IMR-90 (cell line): Measurements from ENCODE around the gene TSTD2. TPM values are rescaled to one million over a fixed set of nuclear protein-coding genes. Genes with fewer than 3 reads are reported as not detected.

ENCODE experiments used
- ATAC-seq: fragments of 200-7000 bp; cut with Tn5 transposase; 2 replicates; pipeline ENCODE4 v1.9.1; 2020; ENCODE audit warnings: low read depth, mild to moderate bottlenecking, moderate library complexity
- BruUV-seq: library from RNA; stranded (reverse); fragments of 400-500 nt; replicated peaks from 2 replicates; lab custom pipeline; 2021; lab: Mats Ljungman, UMichigan
- CTCF ChIA-PET: fragments of 300-600 bp; formaldehyde crosslinking; extraction: SDS; loops from one replicate; lab custom pipeline; 2021; ENCODE audit warnings: antibody characterized with exemption; lab: Yijun Ruan, JAX
- POLR2A ChIA-PET: fragments of 300-600 bp; sonication (Branson Sonifier 250); formaldehyde crosslinking; loops from one replicate; lab custom pipeline; 2022; ENCODE audit warnings: antibody characterized with exemption; ENCODE audit not compliant: unreplicated experiment; lab: Charles Lee
- DNase-seq: peaks from one replicate; pipeline ENCODE4 v3.0.0; 2013
- H2AFZ ChIP-seq: replicated peaks from 2 replicates; pipeline ENCODE3; 2013; ENCODE audit warnings: low read length, mild to moderate bottlenecking; ENCODE audit not compliant: poor library complexity
- H2AK5ac ChIP-seq: 2 replicates; pipeline ENCODE4 v1.6.1; 2013; ENCODE audit warnings: low read depth, low read length, inconsistent platforms
- H2AK9ac ChIP-seq: replicated peaks from 2 replicates; pipeline ENCODE3; 2013; ENCODE audit warnings: mild to moderate bottlenecking, low read depth, low read length, moderate library complexity; ENCODE audit not compliant: poor library complexity
- H2BK120ac ChIP-seq: 2 replicates; pipeline ENCODE4 v1.6.1; 2013; ENCODE audit warnings: low read depth, low read length, inconsistent platforms
- H2BK15ac ChIP-seq: 3 replicates; pipeline ENCODE4 v1.6.1; 2013; ENCODE audit warnings: low read depth, low read length, inconsistent platforms
- H2BK20ac ChIP-seq: 2 replicates; pipeline ENCODE4 v1.6.1; 2013; ENCODE audit warnings: low read depth, mild to moderate bottlenecking, inconsistent platforms, low read length, moderate library complexity
- H2BK5ac ChIP-seq: 2 replicates; pipeline ENCODE4 v1.6.1; 2013; ENCODE audit warnings: mild to moderate bottlenecking, low read depth, low read length, inconsistent platforms; ENCODE audit not compliant: poor library complexity, severe bottlenecking
- H3K14ac ChIP-seq: replicated peaks from 2 replicates; pipeline ENCODE4 v1.6.1; 2013; ENCODE audit warnings: low read depth, low read length, inconsistent platforms
- H3K18ac ChIP-seq: 2 replicates; pipeline ENCODE4 v1.6.1; 2013; ENCODE audit warnings: low read depth, low read length, control low read depth
- H3K23ac ChIP-seq: 2 replicates; pipeline ENCODE4 v1.6.1; 2013; ENCODE audit warnings: low read depth, low read length, inconsistent platforms
- H3K27ac ChIP-seq: 2 replicates; pipeline ENCODE4 v1.5.1; 2013; ENCODE audit warnings: mild to moderate bottlenecking, control low read depth, low read length; ENCODE audit not compliant: insufficient read depth
- H3K27me3 ChIP-seq: 2 replicates; pipeline ENCODE4 v1.6.1; 2013; ENCODE audit warnings: low read length; ENCODE audit not compliant: control insufficient read depth, insufficient read depth
- H3K36me3 ChIP-seq: 2 replicates; pipeline ENCODE4 v1.6.1; 2013; ENCODE audit warnings: low read length, mixed read lengths; ENCODE audit not compliant: control insufficient read depth, insufficient read depth
- H3K4ac ChIP-seq: 2 replicates; pipeline ENCODE4 v1.6.1; 2013; ENCODE audit warnings: low read depth, low read length, inconsistent platforms
- H3K4me1 ChIP-seq: 2 replicates; pipeline ENCODE4 v1.6.1; 2013; ENCODE audit warnings: low read length, mixed read lengths; ENCODE audit not compliant: control insufficient read depth, insufficient read depth
- H3K4me2 ChIP-seq: 2 replicates; pipeline ENCODE4 v1.6.1; 2013; ENCODE audit warnings: low read depth, mild to moderate bottlenecking, control low read depth, low read length, moderate library complexity
- H3K4me3 ChIP-seq: 2 replicates; pipeline ENCODE4 v1.5.1; 2013; ENCODE audit warnings: low read depth, mild to moderate bottlenecking, control low read depth, low read length, moderate library complexity; ENCODE audit not compliant: insufficient read depth
- H3K56ac ChIP-seq: 2 replicates; pipeline ENCODE4 v1.6.1; 2013; ENCODE audit warnings: low read length, inconsistent platforms; ENCODE audit not compliant: insufficient read depth; ENCODE audit errors: extremely low read depth
- H3K79me1 ChIP-seq, 2 experiments: 2 replicates each; pipeline ENCODE4 v1.6.1; 2013; ENCODE audit warnings: low read length in 2 of 2, inconsistent platforms in 1 of 2, low read depth in 1 of 2
- H3K9ac ChIP-seq: 2 replicates; pipeline ENCODE4 v1.6.1; 2013; ENCODE audit warnings: low read depth, low read length, control low read depth
- H3K9me1 ChIP-seq: 2 replicates; pipeline ENCODE4 v1.6.1; 2013; ENCODE audit warnings: low read length, inconsistent platforms; ENCODE audit not compliant: insufficient read depth
- H3K9me3 ChIP-seq: 2 replicates; pipeline ENCODE4 v1.6.1; 2013; ENCODE audit warnings: low read length; ENCODE audit not compliant: control insufficient read depth, insufficient read depth
- H4K20me1 ChIP-seq: 2 replicates; pipeline ENCODE4 v1.6.1; 2013; ENCODE audit warnings: low read length, inconsistent platforms; ENCODE audit not compliant: insufficient read depth
- H4K5ac ChIP-seq: 2 replicates; pipeline ENCODE4 v1.6.1; 2013; ENCODE audit warnings: mild to moderate bottlenecking, low read depth, low read length, control low read depth
- H4K8ac ChIP-seq, 2 experiments: 2 replicates each; pipeline ENCODE4 v1.6.1; 2013; ENCODE audit warnings: low read depth in 2 of 2, low read length in 2 of 2, control low read depth in 1 of 2, inconsistent platforms in 1 of 2
- H4K91ac ChIP-seq: 2 replicates; pipeline ENCODE4 v1.6.1; 2013; ENCODE audit warnings: low read depth, low read length, inconsistent platforms; ENCODE audit not compliant: insufficient read depth
- CEBPB ChIP-seq: IDR thresholded peaks from 2 replicates; pipeline ENCODE4 v1.6.1; 2012; ENCODE audit warnings: low read depth, low read length, improper control_type of control experiment
- MAFK ChIP-seq: IDR thresholded peaks from 2 replicates; pipeline ENCODE4 v1.6.1; 2012; ENCODE audit warnings: low read depth, low read length, improper control_type of control experiment
- NFE2L2 ChIP-seq: fragments of 150-350 bp; IDR thresholded peaks from 2 replicates; pipeline ENCODE4 v1.6.1; 2016; ENCODE audit warnings: low read depth, mild to moderate bottlenecking, low read length
- POLR2A ChIP-seq: IDR thresholded peaks from 2 replicates; pipeline ENCODE4 v1.6.1; 2012; ENCODE audit warnings: mild to moderate bottlenecking, low read depth, low read length
- RAD21 ChIP-seq: IDR thresholded peaks from 2 replicates; pipeline ENCODE4 v1.6.1; 2012; ENCODE audit warnings: low read length, improper control_type of control experiment
- RCOR1 ChIP-seq: IDR thresholded peaks from 2 replicates; pipeline ENCODE4 v1.6.1; 2012; ENCODE audit warnings: mild to moderate bottlenecking, low read length, improper control_type of control experiment; ENCODE audit not compliant: insufficient replicate concordance
- SMC3 ChIP-seq: fragments of 150-350 bp; IDR thresholded peaks from 2 replicates; pipeline ENCODE4 v1.6.1; 2016; ENCODE audit warnings: low read depth, mild to moderate bottlenecking, antibody characterized with exemption, low read length, moderate library complexity
- WGBS, 2 experiments: methylation state at CpG; one replicate each; pipeline versions ENCODE4 v1.1.5 to v1.1.7; 2013; ENCODE audit warnings: missing lambda C conversion rate in 2 of 2; ENCODE audit not compliant: insufficient read length in 1 of 2; ENCODE audit errors: extremely low coverage in 2 of 2; 5-methylcytosine and 5-hydroxymethylcytosine counted together
- dilution Hi-C: fragments of 300-500 bp; cut with HindIII; formaldehyde crosslinking; loops from one replicate; pipeline ENCODE4 v1.14.3; 2018; ENCODE audit warnings: low sequenced_read_pairs; ENCODE audit not compliant: unreplicated experiment
- in situ Hi-C: fragments of 300-500 bp; cut with MboI; formaldehyde crosslinking; loops from 3 replicates; pipeline ENCODE4 v1.14.3; 2019; ENCODE audit warnings: low sequenced_read_pairs, inconsistent platforms, mixed read lengths
- intact Hi-C: fragments of 100-400 bp; cut with micrococcal nuclease; formaldehyde crosslinking; loops from 2 replicates; pipeline ENCODE4 v1.10.0; 2022
- polyA plus RNA-seq, 3 experiments: library from polyadenylated mRNA; depleted of rRNA; stranded (reverse); fragments of >200 nt; gene quantifications; 2 replicates each; pipeline ENCODE4 v1.2.3, GENCODE V29; 2012; ENCODE audit warnings: low replicate concordance in 1 of 3
- total RNA-seq: library from RNA; depleted of rRNA; stranded (reverse); fragments of >200 nt; gene quantifications from 2 replicates; pipeline ENCODE4 v1.2.3, GENCODE V29; 2012
- TF ChIP-seq, protein P1 (sequence below): conservative IDR thresholded peaks from 2 replicates; pipeline ENCODE4 v1.5.1; 2012; ENCODE audit warnings: mild to moderate bottlenecking, low read depth, low read length, improper control_type of control experiment
- TF ChIP-seq, protein P2 (sequence below): fragments of 150-350 bp; IDR thresholded peaks from 2 replicates; pipeline ENCODE4 v1.6.1; 2016; ENCODE audit warnings: low read depth, mild to moderate bottlenecking, low read length, moderate library complexity, borderline replicate concordance
- TF ChIP-seq, protein P3 (sequence below): fragments of 150-350 bp; IDR thresholded peaks from 2 replicates; pipeline ENCODE4 v1.6.1; 2017; ENCODE audit warnings: mild to moderate bottlenecking, antibody characterized with exemption, low read length, low read depth

TSTD2 gene
- total and polyA plus RNA-seq, 2 of the 4 experiments (the other 2 are of a cell fraction), result 11.2 to 16.3 TPM

- Histone ChIP-seq H3K4me1 (peaks cover 1% of the 10 kb centered on the region; the same call in 1 of the 2 replicates), H2AK5ac (no peak overlapping the region), H4K20me1 (no peaks in the 10 kb centered on the region), H3K27ac (no peak overlapping the region), H2AFZ (no peak overlapping the region), H2AK9ac (no peak overlapping the region), H3K36me3 (0 out of 2 replicates have a peak, but pooled peaks cover 5% of the 10 kb centered on the region), H2BK5ac (no peak overlapping the region), H3K23ac (no peak overlapping the region; the same call in 1 of the 2 replicates), H4K91ac (no peak overlapping the region), H4K8ac (no peak overlapping the region), H3K9ac (no peak overlapping the region), H4K5ac (no peak overlapping the region), H3K56ac (no peak overlapping the region), H3K9me1 (peaks cover 4% of the 10 kb centered on the region), H3K18ac (no peak overlapping the region), H3K9me3 (no peaks in the 10 kb centered on the region), H3K4me2 (no peak overlapping the region), H3K27me3 (peaks cover 2% of the 10 kb centered on the region; the same call in 1 of the 2 replicates), H2BK120ac (no peak overlapping the region), H3K4ac (no peak overlapping the region), H3K79me1 (no peaks in the 10 kb centered on the region), H2BK20ac (no peak overlapping the region), H3K4me3 (no peak overlapping the region), H3K14ac (no peak overlapping the region), H2BK15ac (no peak overlapping the region)
- intact Hi-C loops, result no loop called here
- DNase-seq (no peak), ATAC-seq (no peak)
- no TSS peak for BruUV-seq
- ChIA-PET CTCF (no interaction called here), POLR2A (no interaction called here)
- TF ChIP-seq NFE2L2, result no peak
- TF ChIP-seq CEBPB, result no peak
- TF ChIP-seq SMC3, result no peak
- no peak for TF ChIP-seq RCOR1
- TF ChIP-seq RAD21, result no peak
- TF ChIP-seq, protein P1, sequence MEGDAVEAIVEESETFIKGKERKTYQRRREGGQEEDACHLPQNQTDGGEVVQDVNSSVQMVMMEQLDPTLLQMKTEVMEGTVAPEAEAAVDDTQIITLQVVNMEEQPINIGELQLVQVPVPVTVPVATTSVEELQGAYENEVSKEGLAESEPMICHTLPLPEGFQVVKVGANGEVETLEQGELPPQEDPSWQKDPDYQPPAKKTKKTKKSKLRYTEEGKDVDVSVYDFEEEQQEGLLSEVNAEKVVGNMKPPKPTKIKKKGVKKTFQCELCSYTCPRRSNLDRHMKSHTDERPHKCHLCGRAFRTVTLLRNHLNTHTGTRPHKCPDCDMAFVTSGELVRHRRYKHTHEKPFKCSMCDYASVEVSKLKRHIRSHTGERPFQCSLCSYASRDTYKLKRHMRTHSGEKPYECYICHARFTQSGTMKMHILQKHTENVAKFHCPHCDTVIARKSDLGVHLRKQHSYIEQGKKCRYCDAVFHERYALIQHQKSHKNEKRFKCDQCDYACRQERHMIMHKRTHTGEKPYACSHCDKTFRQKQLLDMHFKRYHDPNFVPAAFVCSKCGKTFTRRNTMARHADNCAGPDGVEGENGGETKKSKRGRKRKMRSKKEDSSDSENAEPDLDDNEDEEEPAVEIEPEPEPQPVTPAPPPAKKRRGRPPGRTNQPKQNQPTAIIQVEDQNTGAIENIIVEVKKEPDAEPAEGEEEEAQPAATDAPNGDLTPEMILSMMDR, result no peak
- TF ChIP-seq, protein P2, sequence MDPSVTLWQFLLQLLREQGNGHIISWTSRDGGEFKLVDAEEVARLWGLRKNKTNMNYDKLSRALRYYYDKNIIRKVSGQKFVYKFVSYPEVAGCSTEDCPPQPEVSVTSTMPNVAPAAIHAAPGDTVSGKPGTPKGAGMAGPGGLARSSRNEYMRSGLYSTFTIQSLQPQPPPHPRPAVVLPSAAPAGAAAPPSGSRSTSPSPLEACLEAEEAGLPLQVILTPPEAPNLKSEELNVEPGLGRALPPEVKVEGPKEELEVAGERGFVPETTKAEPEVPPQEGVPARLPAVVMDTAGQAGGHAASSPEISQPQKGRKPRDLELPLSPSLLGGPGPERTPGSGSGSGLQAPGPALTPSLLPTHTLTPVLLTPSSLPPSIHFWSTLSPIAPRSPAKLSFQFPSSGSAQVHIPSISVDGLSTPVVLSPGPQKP, result no peak
- TF ChIP-seq POLR2A, result no peak
- TF ChIP-seq, protein P3, sequence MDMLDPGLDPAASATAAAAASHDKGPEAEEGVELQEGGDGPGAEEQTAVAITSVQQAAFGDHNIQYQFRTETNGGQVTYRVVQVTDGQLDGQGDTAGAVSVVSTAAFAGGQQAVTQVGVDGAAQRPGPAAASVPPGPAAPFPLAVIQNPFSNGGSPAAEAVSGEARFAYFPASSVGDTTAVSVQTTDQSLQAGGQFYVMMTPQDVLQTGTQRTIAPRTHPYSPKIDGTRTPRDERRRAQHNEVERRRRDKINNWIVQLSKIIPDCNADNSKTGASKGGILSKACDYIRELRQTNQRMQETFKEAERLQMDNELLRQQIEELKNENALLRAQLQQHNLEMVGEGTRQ, result no peak
- no peak for TF ChIP-seq MAFK
- in situ Hi-C loops, result no loop called here
- dilution Hi-C loops, result no loop called here
- 75% methylated on average over 2 of the region's 3 CpGs; no CpG with 5 or more reads in 1 of the 2 experiments for WGBS, 2 experiments
Measured at GRCh38 chr9:97561501-97561900, 71.7 kb downstream of the TSTD2 start.
